H9 (cell line): Measurements from ENCODE around the gene ADAM22. TPM values are rescaled to one million over a fixed set of nuclear protein-coding genes. Genes with fewer than 3 reads are reported as not detected.

Experiments
- DNase-seq: peaks from one replicate; pipeline ENCODE4 v3.0.0-alpha.2; 2017
- H2AFZ ChIP-seq: one replicate; pipeline ENCODE4 v1.6.1; 2013; ENCODE audit warnings: mild to moderate bottlenecking, low read length, control low read depth, moderate library complexity
- H2AK5ac ChIP-seq: 2 replicates; pipeline ENCODE4 v1.6.1; 2013; ENCODE audit warnings: low read length, control low read depth, mixed read lengths; ENCODE audit not compliant: insufficient read length
- H2BK120ac ChIP-seq: one replicate; pipeline ENCODE4 v1.6.1; 2013; ENCODE audit warnings: low read depth, mild to moderate bottlenecking, low read length, control low read depth, inconsistent platforms; ENCODE audit not compliant: poor library complexity, severe bottlenecking
- H2BK12ac ChIP-seq: 2 replicates; pipeline ENCODE4 v1.6.1; 2013; ENCODE audit warnings: low read length, control low read depth, mixed read lengths, low read depth; ENCODE audit not compliant: insufficient read length
- H2BK15ac ChIP-seq: 2 replicates; pipeline ENCODE4 v1.6.1; 2013; ENCODE audit warnings: low read depth, low read length, control low read depth
- H2BK20ac ChIP-seq: one replicate; pipeline ENCODE4 v1.6.1; 2013; ENCODE audit warnings: low read depth, mild to moderate bottlenecking, low read length, control low read depth, inconsistent platforms; ENCODE audit not compliant: poor library complexity, severe bottlenecking
- H2BK5ac ChIP-seq: 2 replicates; pipeline ENCODE4 v1.6.1; 2013; ENCODE audit warnings: low read length, control low read depth, mixed read lengths; ENCODE audit not compliant: insufficient read length
- H3K14ac ChIP-seq: 2 replicates; pipeline ENCODE4 v1.6.1; 2013; ENCODE audit warnings: low read length, control low read depth; ENCODE audit not compliant: insufficient read depth
- H3K18ac ChIP-seq: 2 replicates; pipeline ENCODE4 v1.6.1; 2013; ENCODE audit warnings: low read depth, mild to moderate bottlenecking, mixed read lengths, low read length, control low read depth; ENCODE audit not compliant: insufficient read length
- H3K23ac ChIP-seq: 2 replicates; pipeline ENCODE4 v1.6.1; 2013; ENCODE audit warnings: low read length, control low read depth, mixed read lengths, low read depth; ENCODE audit not compliant: insufficient read length
- H3K23me2 ChIP-seq: 2 replicates; pipeline ENCODE4 v1.6.1; 2013; ENCODE audit warnings: low read depth, mild to moderate bottlenecking, mixed read lengths, low read length, control low read depth; ENCODE audit not compliant: insufficient read length, poor library complexity, severe bottlenecking
- H3K27ac ChIP-seq: 2 replicates; pipeline ENCODE4 v1.5.1; 2013; ENCODE audit warnings: low read length, control low read depth, mixed read lengths, low read depth; ENCODE audit not compliant: insufficient read length
- H3K27me3 ChIP-seq: 2 replicates; pipeline ENCODE4 v1.6.1; 2013; ENCODE audit warnings: low read length, control low read depth, inconsistent platforms; ENCODE audit not compliant: insufficient read depth
- H3K4ac ChIP-seq: 2 replicates; pipeline ENCODE4 v1.6.1; 2013; ENCODE audit warnings: low read depth, mild to moderate bottlenecking, control low read depth, inconsistent platforms, low read length, moderate library complexity
- H3K4me1 ChIP-seq: 2 replicates; pipeline ENCODE4 v1.6.1; 2013; ENCODE audit warnings: low read length, control low read depth, inconsistent platforms; ENCODE audit not compliant: insufficient read depth
- H3K4me2 ChIP-seq: 2 replicates; pipeline ENCODE4 v1.6.1; 2013; ENCODE audit warnings: low read length, control low read depth, mixed read lengths; ENCODE audit not compliant: insufficient read length, insufficient read depth
- H3K56ac ChIP-seq: 2 replicates; pipeline ENCODE4 v1.6.1; 2013; ENCODE audit warnings: low read depth, mild to moderate bottlenecking, mixed read lengths, low read length, control low read depth; ENCODE audit not compliant: insufficient read length
- H3K79me1 ChIP-seq: 2 replicates; pipeline ENCODE4 v1.6.1; 2013; ENCODE audit warnings: low read depth, mild to moderate bottlenecking, moderate library complexity, low read length, control low read depth, inconsistent platforms; ENCODE audit not compliant: insufficient read depth, poor library complexity, severe bottlenecking
- H3K79me2 ChIP-seq: 2 replicates; pipeline ENCODE4 v1.6.1; 2013; ENCODE audit warnings: low read length, control low read depth, inconsistent platforms; ENCODE audit not compliant: insufficient read depth
- H3K9ac ChIP-seq: 2 replicates; pipeline ENCODE4 v1.6.1; 2013; ENCODE audit warnings: low read length, control low read depth, mixed read lengths; ENCODE audit not compliant: insufficient read length; ENCODE audit errors: extremely low read depth
- H3K9me3 ChIP-seq: one replicate; pipeline ENCODE4 v1.6.1; 2013; ENCODE audit warnings: low read depth, low read length, inconsistent platforms; ENCODE audit not compliant: control insufficient read depth
- H3T11ph ChIP-seq: one replicate; pipeline ENCODE4 v1.6.1; 2013; ENCODE audit warnings: mild to moderate bottlenecking, low read length, control low read depth, inconsistent platforms
- H4K20me1 ChIP-seq: one replicate; pipeline ENCODE4 v1.6.1; 2013; ENCODE audit not compliant: control insufficient read depth, insufficient read length, insufficient read depth
- H4K5ac ChIP-seq: 2 replicates; pipeline ENCODE4 v1.6.1; 2013; ENCODE audit warnings: low read depth, mild to moderate bottlenecking, mixed read lengths, low read length, control low read depth; ENCODE audit not compliant: insufficient read length
- H4K8ac ChIP-seq: replicated peaks from 2 replicates; pipeline ENCODE4 v1.6.1; 2013; ENCODE audit warnings: low read length, control low read depth, mixed read lengths, low read depth; ENCODE audit not compliant: insufficient read length
- H4K91ac ChIP-seq: 2 replicates; pipeline ENCODE4 v1.6.1; 2013; ENCODE audit warnings: low read depth, mild to moderate bottlenecking, moderate library complexity, mixed read lengths, low read length, control low read depth; ENCODE audit not compliant: insufficient read length
- H3K27ac Mint-ChIP-seq, 3 experiments: 2 replicates in 2 of 3; 3 replicates in 1 of 3; pipeline ENCODE4 v1.8.0; 2020 to 2021; ENCODE audit warnings: mixed read lengths in 3 of 3, mild to moderate bottlenecking in 1 of 3, moderate library complexity in 1 of 3
- H3K27me3 Mint-ChIP-seq: 2 replicates; pipeline ENCODE4 v1.8.0; 2021; ENCODE audit warnings: low read depth, mild to moderate bottlenecking, moderate library complexity, mixed read lengths
- H3K36me3 Mint-ChIP-seq, 3 experiments: 2 replicates in 2 of 3; 3 replicates in 1 of 3; pipeline ENCODE4 v1.8.0; 2020 to 2021; ENCODE audit warnings: low read depth in 3 of 3, mixed read lengths in 3 of 3; ENCODE audit not compliant: insufficient read depth in 1 of 3
- H3K4me1 Mint-ChIP-seq, 2 experiments: 2 replicates each; pipeline ENCODE4 v1.8.0; 2020; ENCODE audit warnings: mixed read lengths in 2 of 2
- H3K4me3 Mint-ChIP-seq, 2 experiments: 2 replicates in 1 of 2; 3 replicates in 1 of 2; pipeline ENCODE4 v1.8.0; 2020 to 2021; ENCODE audit warnings: mild to moderate bottlenecking in 2 of 2, mixed read lengths in 2 of 2, moderate library complexity in 1 of 2
- H3K9me3 Mint-ChIP-seq, 2 experiments: 2 replicates in 1 of 2; 3 replicates in 1 of 2; pipeline ENCODE4 v1.8.0; 2020; ENCODE audit warnings: mild to moderate bottlenecking in 2 of 2, mixed read lengths in 2 of 2, moderate library complexity in 1 of 2
- WGBS: extraction: QIAGEN DNeasy Blood & Tissue Kit; methylation state at CpG from one replicate; pipeline ENCODE4 v1.1.7; 2013; ENCODE audit warnings: missing lambda C conversion rate, low lambda C conversion rate, mixed read lengths; ENCODE audit not compliant: insufficient read length; ENCODE audit errors: extremely low coverage; 5-methylcytosine and 5-hydroxymethylcytosine counted together
- total RNA-seq: library from RNA; stranded (reverse); gene quantifications from 2 replicates; pipeline ENCODE4 v1.2.1, GENCODE V29; 2021
- TF ChIP-seq, protein P1 (sequence below): fragments of 200-600 bp; sonication (generic); conservative IDR thresholded peaks from 3 replicates; pipeline ENCODE4 v1.8.0; 2021; ENCODE audit warnings: antibody characterized with exemption, mild to moderate bottlenecking

Gene ADAM22
- total RNA-seq, 1 experiment from 2014 or later: 8.7 TPM

DNA sequence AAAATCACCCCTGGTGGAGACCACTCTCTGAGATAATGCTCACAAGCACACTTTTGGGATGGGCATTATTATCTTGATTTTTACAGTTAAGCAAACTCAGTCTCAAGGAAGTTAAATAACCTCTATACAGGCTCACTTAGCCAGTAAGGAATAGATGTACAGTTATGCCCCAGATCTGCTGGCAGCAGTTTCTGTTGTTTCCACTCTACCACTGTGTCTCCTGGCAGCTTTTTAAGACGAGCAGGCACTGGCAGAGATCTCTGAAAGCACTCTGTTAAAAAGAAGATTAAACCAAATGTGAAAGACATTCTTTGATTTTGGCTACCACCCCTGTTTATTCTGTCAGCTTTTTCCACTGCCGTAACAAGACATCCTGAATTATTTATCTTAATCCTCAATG, 212.6 kb downstream of the ADAM22 start:
- Histone ChIP-seq H4K5ac (no peak overlapping the region), H3K79me1 (no peaks in the 10 kb centered on the region), H2AFZ (no peak overlapping the region), H2BK120ac (no peak overlapping the region), H3K23ac (no peak overlapping the region), H3K27me3 (no peaks in the 10 kb centered on the region), H3K79me2 (no peaks in the 10 kb centered on the region), H2BK5ac (no peak overlapping the region), H3K23me2 (no peaks in the 10 kb centered on the region), H2BK15ac (no peak overlapping the region), H4K20me1 (no peaks in the 10 kb centered on the region), H3K14ac (no peak overlapping the region), H4K91ac (no peak overlapping the region), H2AK5ac (no peak overlapping the region), H3T11ph (no peak overlapping the region), H3K4me1 (no peaks in the 10 kb centered on the region; the same call in 1 of the 2 replicates), H3K18ac (no peak overlapping the region), H3K4me2 (no peak overlapping the region), H3K9ac (no peak overlapping the region), H3K4ac (no peak overlapping the region), H3K27ac (no peak overlapping the region), H3K56ac (no peak overlapping the region), H3K9me3 (no peaks in the 10 kb centered on the region), H2BK20ac (no peak overlapping the region), H4K8ac (no peak overlapping the region), H2BK12ac (no peak overlapping the region)
- no peak for DNase-seq
- no CpG with 5 or more reads among the region's 2 CpGs for WGBS
- no peak overlapping the region; a peak in 1 of 7 replicates for H3K27ac Mint-ChIP-seq
- no peak overlapping the region for H3K4me3 Mint-ChIP-seq
- TF ChIP-seq, protein P1, sequence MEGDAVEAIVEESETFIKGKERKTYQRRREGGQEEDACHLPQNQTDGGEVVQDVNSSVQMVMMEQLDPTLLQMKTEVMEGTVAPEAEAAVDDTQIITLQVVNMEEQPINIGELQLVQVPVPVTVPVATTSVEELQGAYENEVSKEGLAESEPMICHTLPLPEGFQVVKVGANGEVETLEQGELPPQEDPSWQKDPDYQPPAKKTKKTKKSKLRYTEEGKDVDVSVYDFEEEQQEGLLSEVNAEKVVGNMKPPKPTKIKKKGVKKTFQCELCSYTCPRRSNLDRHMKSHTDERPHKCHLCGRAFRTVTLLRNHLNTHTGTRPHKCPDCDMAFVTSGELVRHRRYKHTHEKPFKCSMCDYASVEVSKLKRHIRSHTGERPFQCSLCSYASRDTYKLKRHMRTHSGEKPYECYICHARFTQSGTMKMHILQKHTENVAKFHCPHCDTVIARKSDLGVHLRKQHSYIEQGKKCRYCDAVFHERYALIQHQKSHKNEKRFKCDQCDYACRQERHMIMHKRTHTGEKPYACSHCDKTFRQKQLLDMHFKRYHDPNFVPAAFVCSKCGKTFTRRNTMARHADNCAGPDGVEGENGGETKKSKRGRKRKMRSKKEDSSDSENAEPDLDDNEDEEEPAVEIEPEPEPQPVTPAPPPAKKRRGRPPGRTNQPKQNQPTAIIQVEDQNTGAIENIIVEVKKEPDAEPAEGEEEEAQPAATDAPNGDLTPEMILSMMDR: no peak
- H3K27me3 Mint-ChIP-seq: no peaks in the 10 kb centered on the region
- no peaks in the 10 kb centered on the region for H3K4me1 Mint-ChIP-seq
- H3K36me3 Mint-ChIP-seq: peaks cover 0 to 3% (median 0%) of the 10 kb centered on the region in 3 experiments; a peak in 2 of 7 replicates
- H3K9me3 Mint-ChIP-seq: no peaks in the 10 kb centered on the region
